Activated CD4-positive, alpha-beta memory T cell treated with anti-CD3 and anti-CD28 coated beads for 36 hours (primary cell): ENCODE measurements around the gene OR13H1. TPM values are rescaled to one million over a fixed set of nuclear protein-coding genes. Genes with fewer than 3 reads are reported as not detected.
"Not testable (repeated sequence)": the region's sequence is repeated elsewhere in the genome, so short reads cannot be mapped to it uniquely, and the experiment has no call there.

ENCODE experiments used
- CTCF ChIA-PET: fragments of 350-600 bp; sonication (Branson Sonifier 250); formaldehyde crosslinking; loops from one replicate; lab custom pipeline; 2021; ENCODE audit warnings: antibody characterized with exemption, inconsistent platforms; lab: Charles Lee
- POLR2A ChIA-PET: fragments of 350-600 bp; sonication (Branson Sonifier 250); formaldehyde crosslinking; loops from one replicate; lab custom pipeline; 2021; ENCODE audit warnings: antibody characterized with exemption; lab: Charles Lee
- DNase-seq: peaks from one replicate; pipeline ENCODE4 v3.0.0-alpha.2; 2020
- H3K27ac Mint-ChIP-seq: one replicate; pipeline ENCODE4 v1.8.0; 2021; ENCODE audit warnings: mixed read lengths
- H3K27me3 Mint-ChIP-seq: one replicate; pipeline ENCODE4 v1.8.0; 2021; ENCODE audit warnings: mixed read lengths
- H3K36me3 Mint-ChIP-seq: one replicate; pipeline ENCODE4 v1.8.0; 2021; ENCODE audit warnings: mixed read lengths
- H3K4me1 Mint-ChIP-seq: one replicate; pipeline ENCODE4 v1.8.0; 2021; ENCODE audit warnings: low read depth, mixed read lengths
- H3K4me3 Mint-ChIP-seq: one replicate; pipeline ENCODE4 v1.8.0; 2021; ENCODE audit warnings: mild to moderate bottlenecking, mixed read lengths
- H3K9me3 Mint-ChIP-seq: one replicate; pipeline ENCODE4 v1.8.0; 2021; ENCODE audit warnings: mixed read lengths
- intact Hi-C: fragments of 100-400 bp; cut with micrococcal nuclease; formaldehyde crosslinking; loops from one replicate; pipeline ENCODE4 v1.15.1; 2023
- total RNA-seq, 2 experiments: library from RNA; stranded (reverse); gene quantifications; one replicate each; pipeline ENCODE4 v1.2.3, GENCODE V29; 2021

Gene OR13H1, protein sequence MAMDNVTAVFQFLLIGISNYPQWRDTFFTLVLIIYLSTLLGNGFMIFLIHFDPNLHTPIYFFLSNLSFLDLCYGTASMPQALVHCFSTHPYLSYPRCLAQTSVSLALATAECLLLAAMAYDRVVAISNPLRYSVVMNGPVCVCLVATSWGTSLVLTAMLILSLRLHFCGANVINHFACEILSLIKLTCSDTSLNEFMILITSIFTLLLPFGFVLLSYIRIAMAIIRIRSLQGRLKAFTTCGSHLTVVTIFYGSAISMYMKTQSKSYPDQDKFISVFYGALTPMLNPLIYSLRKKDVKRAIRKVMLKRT
- total RNA-seq, result not detected

DNA sequence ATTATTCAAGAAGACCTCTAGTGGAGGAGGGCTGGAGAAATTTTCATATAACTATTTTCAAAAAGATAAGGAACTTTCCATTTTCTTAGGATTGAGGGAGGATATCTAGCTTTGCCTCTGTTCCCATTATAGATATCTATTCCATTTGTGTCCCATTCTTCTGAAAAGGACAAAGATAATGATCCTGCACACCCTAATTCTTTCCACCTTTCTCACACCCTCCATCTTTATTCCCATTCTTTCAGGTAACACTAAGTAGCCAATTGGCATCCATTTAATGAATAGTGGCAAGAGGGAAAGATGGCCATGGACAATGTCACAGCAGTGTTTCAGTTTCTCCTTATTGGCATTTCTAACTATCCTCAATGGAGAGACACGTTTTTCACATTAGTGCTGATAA is at the start of gene OR13H1:
OR13H1 (plus strand) TSS at position 301 of the 400 bp plus-strand sequence; CDS start at position 301, 0 bp downstream.
- H3K27ac Mint-ChIP-seq, result no peak within 1 kb of the TSS
- ChIA-PET CTCF (no interaction called here), POLR2A (no interaction called here)
- H3K4me3 Mint-ChIP-seq, result no peak within 1 kb of the TSS
- H3K36me3 Mint-ChIP-seq, result no peaks in the 10 kb centered on the region
- no peaks in the 10 kb centered on the region for H3K9me3 Mint-ChIP-seq
- no peaks in the 10 kb centered on the region for H3K4me1 Mint-ChIP-seq
- DNase-seq, result no peak
- H3K27me3 Mint-ChIP-seq, result no peaks in the 10 kb centered on the region
- intact Hi-C loops, result no loop called here

DNA sequence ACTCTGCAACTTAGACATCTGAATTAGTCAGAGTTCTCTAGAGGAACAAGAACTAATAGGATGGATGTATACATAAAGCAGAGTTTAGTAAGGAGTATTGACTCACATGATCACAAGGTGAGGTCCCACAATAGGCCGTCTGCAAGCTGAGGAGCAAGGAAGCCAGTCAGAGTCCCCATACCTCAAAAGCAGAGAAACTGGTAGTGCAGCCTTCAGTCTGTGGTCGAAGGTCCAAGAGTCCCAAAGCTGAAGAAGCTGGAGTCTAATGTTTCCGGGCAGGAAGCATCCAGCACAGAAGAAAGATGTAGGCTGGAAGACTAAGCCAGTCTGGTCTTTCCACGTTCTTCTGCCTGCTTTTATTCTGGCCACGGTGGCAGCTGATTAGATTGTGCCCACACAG is 42.3 kb upstream of the OR13H1 start:
- intact Hi-C loops, DNase-seq, H3K4me3 Mint-ChIP-seq, H3K27me3 Mint-ChIP-seq, POLR2A ChIA-PET, H3K36me3 Mint-ChIP-seq, H3K9me3 Mint-ChIP-seq, H3K27ac Mint-ChIP-seq, H3K4me1 Mint-ChIP-seq, CTCF ChIA-PET: not testable (repeated sequence)

DNA sequence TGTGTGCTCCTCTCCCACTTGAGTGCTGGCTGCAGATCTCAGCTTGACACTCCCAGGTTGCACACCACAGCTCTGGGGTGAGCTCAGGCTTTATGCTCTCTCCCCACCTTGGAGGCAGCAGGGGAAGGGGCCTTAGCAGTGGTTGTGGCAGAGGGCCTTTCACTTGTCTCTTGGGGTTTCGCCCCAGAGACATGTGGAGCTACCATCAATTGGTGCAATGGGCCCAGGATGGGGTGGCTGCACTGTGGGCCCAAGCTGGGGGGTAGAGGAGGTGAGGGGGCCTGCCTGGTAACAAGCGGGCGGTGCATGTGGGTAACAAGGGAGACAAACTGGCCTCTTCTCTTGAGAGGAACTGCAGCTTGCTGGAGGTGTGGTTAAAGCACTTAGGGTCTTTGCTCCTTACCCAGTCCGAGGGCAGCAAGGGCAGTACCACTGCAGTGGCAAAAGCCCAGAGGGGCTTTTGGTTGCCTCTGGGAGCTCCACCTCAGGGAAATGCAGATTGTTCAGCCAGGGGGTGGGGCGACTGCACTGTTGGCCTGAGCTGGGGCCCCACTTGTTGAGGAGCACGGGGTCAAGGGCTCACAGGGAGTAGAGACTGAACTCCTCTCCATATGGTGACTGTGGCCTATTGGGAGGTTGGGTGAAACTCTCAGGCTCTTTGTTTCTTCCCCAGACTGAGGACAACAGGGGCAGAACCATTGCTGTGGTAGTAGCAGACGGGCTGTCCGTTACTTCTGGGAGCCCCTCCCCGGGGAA is 30.5 kb upstream of the OR13H1 start:
- Mint-ChIP-seq H3K4me1 (no peaks in the 10 kb centered on the region), H3K36me3 (no peaks in the 10 kb centered on the region), H3K9me3 (no peaks in the 10 kb centered on the region), H3K27ac (no peak overlapping the region), H3K4me3 (no peak overlapping the region), H3K27me3 (no peaks in the 10 kb centered on the region)
- DNase-seq, result no peak
- intact Hi-C loops, result no loop called here
- ChIA-PET POLR2A (no interaction called here), CTCF (no interaction called here)

DNA sequence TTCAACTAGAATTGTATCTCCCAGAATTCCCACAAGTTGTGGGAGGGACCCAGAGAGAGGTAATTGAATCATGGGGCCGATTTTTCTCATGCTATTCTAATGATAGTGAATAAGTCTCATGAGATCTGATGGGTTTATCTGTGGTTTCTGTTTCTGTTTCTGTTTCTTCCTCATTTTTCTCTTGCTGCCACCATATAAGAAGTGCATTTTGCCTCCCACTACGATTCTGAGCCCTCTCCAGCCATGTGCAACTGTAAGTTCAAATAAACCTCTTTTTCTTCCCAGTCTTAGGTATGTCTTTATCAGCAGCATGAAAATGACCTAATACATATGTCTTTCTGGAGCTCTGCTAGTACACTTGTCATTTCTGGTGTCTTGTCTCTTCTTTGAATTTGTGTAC is 22.1 kb upstream of the OR13H1 start:
- intact Hi-C loops, result no loop called here
- no peak for DNase-seq
- Mint-ChIP-seq H3K4me1 (no peaks in the 10 kb centered on the region), H3K27me3 (no peaks in the 10 kb centered on the region), H3K36me3 (no peaks in the 10 kb centered on the region), H3K9me3 (no peaks in the 10 kb centered on the region), H3K4me3 (no peak overlapping the region), H3K27ac (no peak overlapping the region)
- ChIA-PET CTCF (no interaction called here), POLR2A (no interaction called here)

DNA sequence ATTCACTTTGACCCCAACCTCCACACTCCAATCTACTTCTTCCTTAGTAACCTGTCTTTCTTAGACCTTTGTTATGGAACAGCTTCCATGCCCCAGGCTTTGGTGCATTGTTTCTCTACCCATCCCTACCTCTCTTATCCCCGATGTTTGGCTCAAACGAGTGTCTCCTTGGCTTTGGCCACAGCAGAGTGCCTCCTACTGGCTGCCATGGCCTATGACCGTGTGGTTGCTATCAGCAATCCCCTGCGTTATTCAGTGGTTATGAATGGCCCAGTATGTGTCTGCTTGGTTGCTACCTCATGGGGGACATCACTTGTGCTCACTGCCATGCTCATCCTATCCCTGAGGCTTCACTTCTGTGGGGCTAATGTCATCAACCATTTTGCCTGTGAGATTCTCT is 344 bp downstream of the OR13H1 start:
- DNase-seq, result no peak
- Mint-ChIP-seq H3K27ac (no peak overlapping the region), H3K27me3 (no peaks in the 10 kb centered on the region), H3K9me3 (no peaks in the 10 kb centered on the region), H3K4me1 (no peaks in the 10 kb centered on the region), H3K4me3 (no peak overlapping the region), H3K36me3 (no peaks in the 10 kb centered on the region)
- CTCF ChIA-PET, result no interaction called here
- POLR2A ChIA-PET, result no interaction called here
- intact Hi-C loops, result no loop called here

DNA sequence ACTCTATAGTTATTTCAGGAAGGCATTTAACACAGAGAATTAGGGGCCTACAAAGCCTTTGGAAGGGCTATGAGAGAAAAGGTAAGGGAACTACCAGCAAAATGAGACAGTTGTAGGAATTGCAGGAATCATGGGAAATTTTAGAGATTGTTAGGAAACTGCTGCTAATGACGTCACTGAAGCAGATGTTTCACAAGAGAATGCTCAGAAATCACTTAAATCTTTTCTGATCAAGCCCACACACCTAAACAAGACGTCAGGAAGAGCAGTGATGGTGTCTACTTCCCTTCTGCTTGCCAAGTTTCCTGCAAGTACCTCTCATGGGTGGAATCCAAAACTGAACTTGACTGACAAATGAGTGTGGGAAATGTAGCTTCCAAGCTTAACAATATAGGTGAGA is 5.1 kb downstream of the OR13H1 start:
- no peaks in the 10 kb centered on the region for H3K27me3 Mint-ChIP-seq
- DNase-seq, result no peak
- no peaks in the 10 kb centered on the region for H3K4me1 Mint-ChIP-seq
- no peaks in the 10 kb centered on the region for H3K9me3 Mint-ChIP-seq
- intact Hi-C loops, result no loop called here
- H3K36me3 Mint-ChIP-seq, result no peaks in the 10 kb centered on the region
- ChIA-PET POLR2A (no interaction called here), CTCF (no interaction called here)
- no peak overlapping the region for H3K4me3 Mint-ChIP-seq
- H3K27ac Mint-ChIP-seq, result no peak overlapping the region

DNA sequence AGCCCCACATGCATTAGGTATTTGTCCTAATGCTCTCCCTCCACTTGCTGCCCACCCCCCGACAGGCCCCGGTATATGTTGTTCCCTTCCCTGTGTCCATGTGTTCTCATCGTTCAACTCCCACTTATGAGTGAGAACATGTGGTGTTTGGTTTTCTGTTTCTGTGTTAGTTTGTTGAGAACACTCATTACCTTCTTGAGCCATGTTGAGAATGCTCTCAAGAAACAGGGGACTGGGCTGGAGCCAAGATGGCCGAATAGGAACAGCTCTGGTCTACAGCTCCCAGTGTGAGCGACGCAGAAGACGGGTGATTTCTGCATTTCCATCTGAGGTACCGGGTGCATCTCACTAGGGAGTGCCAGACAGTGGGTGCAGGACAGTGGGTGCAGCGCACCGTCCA is 8.6 kb downstream of the OR13H1 start:
- POLR2A ChIA-PET, H3K4me1 Mint-ChIP-seq, H3K27ac Mint-ChIP-seq, DNase-seq, H3K4me3 Mint-ChIP-seq, CTCF ChIA-PET, intact Hi-C loops, H3K9me3 Mint-ChIP-seq, H3K36me3 Mint-ChIP-seq, H3K27me3 Mint-ChIP-seq: not testable (repeated sequence)

DNA sequence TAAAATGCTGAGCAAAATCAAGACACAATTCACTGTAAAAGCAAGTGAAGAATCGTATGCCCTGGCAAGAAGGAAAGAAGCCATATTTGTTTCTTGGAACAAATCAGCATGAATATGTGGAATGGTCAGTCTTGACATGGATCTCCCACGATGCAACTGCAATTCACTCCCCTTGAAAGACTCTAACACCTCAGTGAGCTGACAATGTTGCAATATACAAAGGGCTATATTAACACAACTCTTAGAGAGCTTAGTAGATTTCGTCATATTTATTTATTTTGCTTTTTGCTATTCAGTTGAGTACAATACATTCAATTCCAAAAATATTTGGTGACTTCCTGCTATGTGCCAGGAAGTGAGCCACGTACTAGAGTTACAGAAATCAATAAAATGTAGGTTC is 14.7 kb downstream of the OR13H1 start:
- H3K27ac Mint-ChIP-seq, result no peak overlapping the region
- CTCF ChIA-PET, result no interaction called here
- H3K9me3 Mint-ChIP-seq, result no peaks in the 10 kb centered on the region
- POLR2A ChIA-PET, result no interaction called here
- H3K36me3 Mint-ChIP-seq, result no peaks in the 10 kb centered on the region
- no peak overlapping the region for H3K4me3 Mint-ChIP-seq
- intact Hi-C loops, result no loop called here
- DNase-seq, result no peak
- H3K27me3 Mint-ChIP-seq, result no peaks in the 10 kb centered on the region
- H3K4me1 Mint-ChIP-seq, result no peaks in the 10 kb centered on the region

DNA sequence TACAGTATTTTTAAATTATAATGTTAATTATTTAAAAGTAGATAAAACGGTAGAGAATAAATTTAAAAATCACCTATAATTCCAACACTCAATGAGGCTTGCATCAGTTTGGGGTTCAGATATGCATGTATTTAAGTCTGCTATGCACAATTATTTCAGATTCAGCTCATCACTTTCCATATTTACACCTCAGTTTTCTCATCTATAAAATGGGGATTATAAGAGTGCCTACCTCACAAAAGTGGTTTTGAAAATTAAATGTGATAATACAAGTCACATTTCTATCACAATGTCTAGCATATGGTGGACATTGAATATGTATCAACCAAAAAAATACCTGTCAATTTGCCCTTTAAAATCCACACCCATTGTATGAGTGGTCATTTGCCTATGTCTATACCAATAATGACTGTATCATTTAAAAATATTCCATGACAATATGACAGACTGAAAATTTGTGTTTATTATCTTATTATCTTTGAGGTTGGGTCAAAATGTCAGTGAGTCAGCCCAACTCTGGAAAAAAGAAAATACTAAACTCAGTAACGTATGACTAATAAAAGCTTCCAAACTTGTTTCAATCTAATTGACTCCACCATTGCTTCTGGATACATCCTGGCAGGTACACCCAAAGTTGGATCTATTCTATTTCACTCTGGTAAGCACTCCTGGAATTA is 20.8 kb downstream of the OR13H1 start:
- ChIA-PET CTCF (no interaction called here), POLR2A (no interaction called here)
- no peak for DNase-seq
- H3K36me3 Mint-ChIP-seq, result no peaks in the 10 kb centered on the region
- H3K27me3 Mint-ChIP-seq, result no peaks in the 10 kb centered on the region
- intact Hi-C loops, result no loop called here
- no peaks in the 10 kb centered on the region for H3K9me3 Mint-ChIP-seq
- H3K4me3 Mint-ChIP-seq, result no peak overlapping the region
- no peak overlapping the region for H3K27ac Mint-ChIP-seq
- no peaks in the 10 kb centered on the region for H3K4me1 Mint-ChIP-seq

DNA sequence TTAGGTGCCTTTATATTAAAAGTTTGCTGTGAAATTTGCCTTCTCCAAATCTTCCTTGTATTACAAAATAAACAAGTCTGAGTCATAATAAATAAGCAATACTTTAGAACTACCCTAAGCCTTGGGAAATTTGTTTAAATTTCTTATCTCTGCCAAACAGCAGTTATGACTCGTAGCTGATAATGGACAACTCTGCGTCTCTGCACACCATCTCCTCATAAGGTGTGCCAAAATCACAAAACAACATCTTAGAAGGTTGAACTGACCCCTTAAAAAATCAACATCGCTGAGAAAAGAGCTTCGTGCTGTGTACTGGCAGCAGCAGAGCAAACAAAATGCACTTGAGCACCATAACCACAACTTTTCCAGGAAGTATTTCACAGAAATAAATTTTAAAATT is 22.0 kb downstream of the OR13H1 start:
- intact Hi-C loops, result no loop called here
- H3K4me3 Mint-ChIP-seq, result no peak overlapping the region
- DNase-seq, result no peak
- ChIA-PET POLR2A (no interaction called here), CTCF (no interaction called here)
- H3K27ac Mint-ChIP-seq, result no peak overlapping the region
- H3K4me1 Mint-ChIP-seq, result no peaks in the 10 kb centered on the region
- H3K27me3 Mint-ChIP-seq, result no peaks in the 10 kb centered on the region
- no peaks in the 10 kb centered on the region for H3K36me3 Mint-ChIP-seq
- H3K9me3 Mint-ChIP-seq, result no peaks in the 10 kb centered on the region

DNA sequence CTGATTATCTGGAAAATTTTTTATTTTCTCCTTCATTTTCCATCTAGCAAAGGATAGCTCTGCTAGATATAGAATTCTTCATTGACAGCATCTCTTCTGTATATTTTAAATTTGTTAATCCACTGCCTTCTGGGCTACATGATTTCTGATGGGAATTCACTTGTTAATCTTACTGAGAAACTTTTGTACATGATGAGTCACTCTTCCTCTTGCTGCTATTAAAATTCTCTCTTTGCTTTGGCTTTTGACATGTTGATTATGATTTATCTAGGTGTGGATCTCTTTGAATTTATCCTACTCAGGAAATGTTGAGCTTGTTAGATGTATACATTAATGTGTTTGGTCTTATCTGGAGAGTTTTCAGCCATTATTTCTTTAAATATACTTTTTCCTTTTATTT is 27.5 kb downstream of the OR13H1 start:
- ChIA-PET POLR2A (no interaction called here), CTCF (no interaction called here)
- H3K9me3 Mint-ChIP-seq, result no peaks in the 10 kb centered on the region
- no peaks in the 10 kb centered on the region for H3K36me3 Mint-ChIP-seq
- H3K27me3 Mint-ChIP-seq, result peaks cover 3% of the 10 kb centered on the region
- H3K4me3 Mint-ChIP-seq, result no peak overlapping the region
- H3K27ac Mint-ChIP-seq, result no peak overlapping the region
- H3K4me1 Mint-ChIP-seq, result no peaks in the 10 kb centered on the region
- DNase-seq, result no peak
- intact Hi-C loops, result no loop called here

DNA sequence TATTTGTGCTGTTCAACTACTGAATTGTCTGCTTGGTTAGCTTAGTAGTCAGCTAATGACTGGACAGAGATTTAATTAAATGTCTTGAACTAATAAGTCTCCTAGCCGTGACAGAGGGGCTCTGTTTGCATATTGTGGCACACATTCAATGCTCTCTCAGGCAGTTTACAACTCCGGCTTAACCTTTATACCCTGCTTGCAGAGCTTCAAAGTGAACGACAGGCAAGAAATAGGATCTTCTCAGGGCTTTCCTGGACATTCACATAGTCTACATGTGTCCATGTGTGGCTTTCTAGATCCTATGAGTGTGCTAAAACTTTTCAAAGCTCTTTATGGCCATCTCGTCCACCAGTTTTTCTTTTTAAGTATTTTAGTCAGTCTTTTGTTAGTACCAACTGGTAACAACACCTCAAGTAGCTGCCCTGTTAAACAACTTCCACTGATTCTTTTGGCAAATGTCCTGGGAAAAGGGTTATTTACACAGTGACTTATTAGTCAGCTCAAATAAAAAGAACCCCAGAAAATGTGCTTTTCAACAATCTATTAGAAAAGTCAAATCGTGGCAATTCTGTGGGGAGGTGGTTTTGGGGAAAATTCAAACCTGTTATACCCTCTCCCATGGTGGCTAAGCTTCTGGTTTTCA is 28.6 kb downstream of the OR13H1 start:
- CTCF ChIA-PET, result no interaction called here
- H3K27ac Mint-ChIP-seq, result no peak overlapping the region
- H3K27me3 Mint-ChIP-seq, result peaks cover 3% of the 10 kb centered on the region
- DNase-seq, result no peak
- H3K36me3 Mint-ChIP-seq, result no peaks in the 10 kb centered on the region
- no peak overlapping the region for H3K4me3 Mint-ChIP-seq
- intact Hi-C loops, result no loop called here
- POLR2A ChIA-PET, result no interaction called here
- no peaks in the 10 kb centered on the region for H3K9me3 Mint-ChIP-seq
- no peaks in the 10 kb centered on the region for H3K4me1 Mint-ChIP-seq
